ENCODE data around the gene SH3BP1.

SH3BP1 gene

DNA sequence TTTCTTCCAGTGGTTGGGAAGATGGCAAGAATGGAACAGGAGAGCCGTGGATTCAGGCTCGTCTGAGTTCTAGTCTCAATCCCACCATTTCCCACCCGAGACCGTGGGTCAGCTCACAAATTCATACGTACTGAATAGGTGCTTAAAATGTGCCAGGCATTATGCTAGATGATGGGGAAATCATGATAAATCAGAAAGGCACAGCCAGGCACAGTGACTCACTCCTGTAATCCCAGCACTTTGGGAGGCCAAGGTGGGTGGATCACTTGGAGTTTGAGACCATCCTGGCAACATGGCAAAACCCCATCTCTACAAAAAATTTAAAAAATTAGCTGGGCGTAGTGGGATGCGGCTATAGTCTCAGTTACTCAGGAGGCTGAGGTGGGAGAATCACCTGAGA is 64.4 kb downstream of the SH3BP1 start:
- TF ChIP-seq, protein P1, sequence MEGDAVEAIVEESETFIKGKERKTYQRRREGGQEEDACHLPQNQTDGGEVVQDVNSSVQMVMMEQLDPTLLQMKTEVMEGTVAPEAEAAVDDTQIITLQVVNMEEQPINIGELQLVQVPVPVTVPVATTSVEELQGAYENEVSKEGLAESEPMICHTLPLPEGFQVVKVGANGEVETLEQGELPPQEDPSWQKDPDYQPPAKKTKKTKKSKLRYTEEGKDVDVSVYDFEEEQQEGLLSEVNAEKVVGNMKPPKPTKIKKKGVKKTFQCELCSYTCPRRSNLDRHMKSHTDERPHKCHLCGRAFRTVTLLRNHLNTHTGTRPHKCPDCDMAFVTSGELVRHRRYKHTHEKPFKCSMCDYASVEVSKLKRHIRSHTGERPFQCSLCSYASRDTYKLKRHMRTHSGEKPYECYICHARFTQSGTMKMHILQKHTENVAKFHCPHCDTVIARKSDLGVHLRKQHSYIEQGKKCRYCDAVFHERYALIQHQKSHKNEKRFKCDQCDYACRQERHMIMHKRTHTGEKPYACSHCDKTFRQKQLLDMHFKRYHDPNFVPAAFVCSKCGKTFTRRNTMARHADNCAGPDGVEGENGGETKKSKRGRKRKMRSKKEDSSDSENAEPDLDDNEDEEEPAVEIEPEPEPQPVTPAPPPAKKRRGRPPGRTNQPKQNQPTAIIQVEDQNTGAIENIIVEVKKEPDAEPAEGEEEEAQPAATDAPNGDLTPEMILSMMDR (IDR thresholded peaks at IDR 0.05), result no peak
- no peak overlapping the region for H3K27ac ChIP-seq
- H3K4me3 ChIP-seq, result no peak overlapping the region
- DNase-seq (ENCODE audit: low spot score), result no peak

DNA sequence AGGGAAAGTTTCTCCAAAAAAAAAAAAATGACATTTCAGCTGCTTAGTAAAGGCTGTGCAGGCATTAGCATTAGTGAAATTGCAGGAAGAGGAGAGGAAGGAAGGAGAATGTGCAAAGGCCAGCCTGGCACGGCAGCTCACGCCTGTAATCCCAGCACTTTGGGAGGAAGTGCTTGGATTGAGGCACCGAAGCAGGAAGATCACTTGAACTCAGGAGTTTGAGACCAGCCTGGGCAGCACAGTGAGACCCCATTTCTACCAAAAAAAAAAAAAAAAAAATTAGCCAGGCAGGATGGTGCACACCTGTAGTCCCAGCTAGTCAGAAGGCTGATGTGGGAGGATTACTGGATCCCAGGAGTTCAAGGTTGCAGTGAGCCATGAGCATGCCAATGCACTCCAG is 65.2 kb downstream of the SH3BP1 start:
- no peak for DNase-seq (ENCODE audit: low spot score)
- H3K4me3 ChIP-seq, result no peak overlapping the region
- TF ChIP-seq, protein P1 (IDR thresholded peaks at IDR 0.05), result no peak
- no peak overlapping the region for H3K27ac ChIP-seq

DNA sequence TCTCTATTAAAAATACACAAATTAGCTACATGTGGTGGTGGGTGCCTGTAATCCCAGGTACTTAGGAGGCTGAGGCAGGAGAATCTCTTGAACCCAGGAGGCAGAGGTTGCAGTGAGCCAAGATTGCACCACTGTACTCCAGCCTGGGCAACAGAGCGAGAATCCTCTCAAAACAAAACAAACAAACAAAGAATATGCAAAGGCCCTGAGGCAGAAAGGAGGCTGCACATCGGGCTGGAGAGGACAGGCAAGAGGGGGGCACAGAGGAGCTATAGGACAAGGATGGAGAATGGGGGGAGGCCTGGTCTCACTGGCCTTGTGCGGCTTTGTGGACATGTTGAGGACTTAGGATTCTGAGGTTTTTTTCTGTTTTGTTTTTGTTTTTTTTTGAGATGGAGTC is 65.7 kb downstream of the SH3BP1 start:
- TF ChIP-seq, protein P1 (IDR thresholded peaks at IDR 0.05), result no peak

More for the DNA sequence above, 65.7 kb downstream of the SH3BP1 start:
- Histone ChIP-seq H3K4me3 (no peak overlapping the region), H3K27ac (no peak overlapping the region)
- DNase-seq (ENCODE audit: low spot score), result no peak

All from coronary artery (tissue), 2 donors.